Kidney (tissue), 14 donors: Measurements from ENCODE around the gene AMFR. TPM values are rescaled to one million over a fixed set of nuclear protein-coding genes. Genes with fewer than 3 reads are reported as not detected.

Source experiments
- DNase-seq, 5 donors: peaks; one replicate each; pipeline ENCODE4 v3.0.0-alpha.2; 2013 to 2020
- FAIRE-seq: peaks from 2 replicates; lab custom pipeline; 2012; peaks lifted over from hg19 to GRCh38; lab: Jason Lieb, UNC
- H3K27ac ChIP-seq, 2 donors: one replicate each; pipeline ENCODE4 v1.7.0; 2013; ENCODE audit warnings: low read depth in 2 of 2, low read length in 2 of 2, inconsistent platforms in 1 of 2
- H3K27me3 ChIP-seq: one replicate; pipeline ENCODE4 v1.7.1; 2013; ENCODE audit warnings: low read length, inconsistent platforms; ENCODE audit not compliant: control insufficient read depth, insufficient read depth
- H3K36me3 ChIP-seq, 3 donors: one replicate each; pipeline versions ENCODE4 v1.7.0 to v1.7.1; 2013; ENCODE audit warnings: low read length in 3 of 3, control low read depth in 1 of 3, inconsistent platforms in 1 of 3; ENCODE audit not compliant: insufficient read depth in 3 of 3, control insufficient read depth in 2 of 3
- H3K4me1 ChIP-seq, 3 donors: one replicate each; pipeline versions ENCODE4 v1.7.0 to v1.7.1; 2013; ENCODE audit warnings: low read length in 3 of 3, inconsistent platforms in 1 of 3, low read depth in 1 of 3; ENCODE audit not compliant: control insufficient read depth in 2 of 3, insufficient read depth in 2 of 3
- H3K4me3 ChIP-seq, 3 donors: one replicate each; pipeline versions ENCODE4 v1.7.0 to v1.8.1; 2013; ENCODE audit warnings: low read length in 3 of 3, control low read depth in 1 of 3, inconsistent platforms in 1 of 3
- H3K9ac ChIP-seq, 3 donors: one replicate each; pipeline versions ENCODE4 v1.7.0 to v1.7.1; 2013; ENCODE audit warnings: low read length in 3 of 3, control low read depth in 1 of 3, inconsistent platforms in 1 of 3
- H3K9me3 ChIP-seq, 3 donors: one replicate each; pipeline versions ENCODE4 v1.7.0 to v1.7.1; 2013; ENCODE audit warnings: low read length in 3 of 3, control low read depth in 1 of 3, inconsistent platforms in 1 of 3; ENCODE audit not compliant: control insufficient read depth in 2 of 3, insufficient read depth in 1 of 3
- CTCF ChIP-seq: IDR thresholded peaks from 3 replicates; pipeline ENCODE4 v1.5.1; 2012; ENCODE audit warnings: mild to moderate bottlenecking, moderate library complexity, borderline replicate concordance; ENCODE audit not compliant: insufficient read depth; ENCODE audit errors: extremely low read depth
- intact Hi-C: fragments of 100-400 bp; cut with DNase I; formaldehyde crosslinking; loops from one replicate; pipeline ENCODE4 v1.11.1; 2022
- polyA plus RNA-seq: library from polyadenylated mRNA; stranded (reverse); fragments of 350-450 nt; fragmentation: Illumina TruSeq; extraction: RNeasy Lipid Tissue Mini Kit (QIAGEN cat#74804); gene quantifications from one replicate; pipeline ENCODE4 v1.2.3, GENCODE V29; 2014; ENCODE audit warnings: low read depth, low replicate concordance; ENCODE audit not compliant: insufficient read depth
- total RNA-seq: library from RNA; stranded (reverse); fragmentation: NEBNext Ultra II Directional; extraction: Animal tissue kit (Norgen Biotek cat#: 25700); gene quantifications from one replicate; pipeline ENCODE4 v1.2.1, GENCODE V29; 2021
- donor health status: control.
- donor health status: control.
- donor health status: control.
- donor health status: control.
- donor health status: control.
- donor health status: DM: yes; HTN: yes; CAD: no.
- donor health status: Normal renal cell carcinoma (clear cell type).

The AMFR gene
- total and polyA plus RNA-seq, 2 donors from 2014 or later, result 143 to 163 TPM

- Histone ChIP-seq H3K27me3 (no peaks in the 10 kb centered on the region), H3K9ac (no peak overlapping the region), H3K4me3 (no peak overlapping the region), H3K36me3 (peaks cover 3 to 8% (median 7%) of the 10 kb centered on the region in 3 donors), H3K27ac (no peak overlapping the region), H3K9me3 (no peaks in the 10 kb centered on the region), H3K4me1 (no peaks in the 10 kb centered on the region)
- DNase-seq (no peak), FAIRE-seq (no peak)
- no peak for TF ChIP-seq CTCF
- intact Hi-C loops, result no loop called here
Observed at GRCh38 chr16:56414366-56414765, 11.0 kb downstream of the AMFR start.

GRCh38 chr16:56413381-56413780 lies 12.0 kb downstream of the AMFR start:
- TF ChIP-seq CTCF, result no peak
- peaks cover 0 to 2% (median 0%) of the 10 kb centered on the region in 3 donors for H3K4me1 ChIP-seq

GRCh38 chr16:56411624-56412023 lies 13.7 kb downstream of the AMFR start:
- DNase-seq, result no peak
- Histone ChIP-seq H3K9me3 (no peaks in the 10 kb centered on the region), H3K27ac (no peak overlapping the region), H3K36me3 (peaks cover 6 to 25% (median 22%) of the 10 kb centered on the region in 3 donors), H3K27me3 (no peaks in the 10 kb centered on the region), H3K9ac (no peak overlapping the region), H3K4me3 (no peak overlapping the region), H3K4me1 (peaks cover 0 to 8% (median 4%) of the 10 kb centered on the region in 3 donors)
- no peak for TF ChIP-seq CTCF
- no peak for FAIRE-seq
- intact Hi-C loops, result no loop called here

More at GRCh38 chr16:56413381-56413780, 12.0 kb downstream of the AMFR start:
- peaks cover 6 to 17% (median 14%) of the 10 kb centered on the region in 3 donors for H3K36me3 ChIP-seq
- no peak for FAIRE-seq
- H3K27ac ChIP-seq, result no peak overlapping the region
- no peak overlapping the region for H3K4me3 ChIP-seq
- no peak overlapping the region for H3K9ac ChIP-seq
- H3K9me3 ChIP-seq, result no peaks in the 10 kb centered on the region
- intact Hi-C loops, result no loop called here
- no peak for DNase-seq
- no peaks in the 10 kb centered on the region for H3K27me3 ChIP-seq

- FAIRE-seq (no peak), DNase-seq (no peak)
- Histone ChIP-seq H3K36me3 (peaks cover 6 to 25% (median 22%) of the 10 kb centered on the region in 3 donors), H3K9me3 (no peaks in the 10 kb centered on the region), H3K27ac (no peak overlapping the region), H3K4me3 (no peak overlapping the region), H3K27me3 (no peaks in the 10 kb centered on the region), H3K9ac (no peak overlapping the region), H3K4me1 (peaks cover 0 to 8% (median 4%) of the 10 kb centered on the region in 3 donors)
- no peak for TF ChIP-seq CTCF
- intact Hi-C loops, result no loop called here
Observed at GRCh38 chr16:56411123-56411522, 14.2 kb downstream of the AMFR start.
